PC-3 (cell line): ENCODE data around the gene FANCE.

Experiments
- EZH2 ChIP-seq: fragments of 300-600 bp; sonication (generic); IDR thresholded peaks from one replicate; pipeline ENCODE4 v1.6.1; 2017; ENCODE audit warnings: antibody characterized with exemption, mild to moderate bottlenecking, low read length; ENCODE audit not compliant: unreplicated experiment
- EZH2phosphoT487 ChIP-seq: fragments of 300-600 bp; sonication (generic); IDR thresholded peaks from 2 replicates; pipeline ENCODE4 v1.6.1; 2018; ENCODE audit warnings: mild to moderate bottlenecking, antibody characterized with exemption, low read length, borderline replicate concordance
- TF ChIP-seq, protein P1 (sequence below): fragments of 300-600 bp; sonication (generic); conservative IDR thresholded peaks from 2 replicates; pipeline ENCODE4 v1.5.1; 2017; ENCODE audit warnings: antibody characterized with exemption, low read depth, mild to moderate bottlenecking, low read length

DNA sequence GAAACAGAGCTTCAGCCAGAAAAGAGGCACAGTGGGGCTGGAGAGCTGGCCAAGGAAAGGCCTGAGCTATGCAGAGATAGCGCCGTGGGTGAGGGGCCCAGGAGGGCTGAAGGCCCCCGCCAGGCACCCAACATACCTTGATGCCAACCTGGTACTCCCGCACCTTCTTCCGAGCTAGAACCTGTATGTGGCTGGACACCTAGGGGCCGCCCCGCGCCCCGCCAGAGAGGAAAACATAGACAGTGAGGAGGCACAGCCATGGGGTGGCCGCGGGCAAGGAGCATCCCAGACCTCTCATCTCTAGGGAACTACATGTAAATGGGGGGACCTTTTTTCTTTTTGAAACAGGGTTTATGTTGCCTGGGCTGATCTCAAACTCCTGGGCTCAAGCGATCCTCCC, 28.0 kb downstream of the FANCE start:
- TF ChIP-seq, protein P1, sequence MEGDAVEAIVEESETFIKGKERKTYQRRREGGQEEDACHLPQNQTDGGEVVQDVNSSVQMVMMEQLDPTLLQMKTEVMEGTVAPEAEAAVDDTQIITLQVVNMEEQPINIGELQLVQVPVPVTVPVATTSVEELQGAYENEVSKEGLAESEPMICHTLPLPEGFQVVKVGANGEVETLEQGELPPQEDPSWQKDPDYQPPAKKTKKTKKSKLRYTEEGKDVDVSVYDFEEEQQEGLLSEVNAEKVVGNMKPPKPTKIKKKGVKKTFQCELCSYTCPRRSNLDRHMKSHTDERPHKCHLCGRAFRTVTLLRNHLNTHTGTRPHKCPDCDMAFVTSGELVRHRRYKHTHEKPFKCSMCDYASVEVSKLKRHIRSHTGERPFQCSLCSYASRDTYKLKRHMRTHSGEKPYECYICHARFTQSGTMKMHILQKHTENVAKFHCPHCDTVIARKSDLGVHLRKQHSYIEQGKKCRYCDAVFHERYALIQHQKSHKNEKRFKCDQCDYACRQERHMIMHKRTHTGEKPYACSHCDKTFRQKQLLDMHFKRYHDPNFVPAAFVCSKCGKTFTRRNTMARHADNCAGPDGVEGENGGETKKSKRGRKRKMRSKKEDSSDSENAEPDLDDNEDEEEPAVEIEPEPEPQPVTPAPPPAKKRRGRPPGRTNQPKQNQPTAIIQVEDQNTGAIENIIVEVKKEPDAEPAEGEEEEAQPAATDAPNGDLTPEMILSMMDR, result no peak
- TF ChIP-seq EZH2phosphoT487, result no peak
- TF ChIP-seq EZH2, result no peak
